NOMO-1 (cell line): ENCODE data around the gene MPDZ.

Source experiments
- DNase-seq, 2 experiments: peaks; one replicate each; lab custom pipeline; 2025; ENCODE audit not compliant: unreplicated experiment in 2 of 2; lab: John Stamatoyannopoulos, UW

The MPDZ gene

GRCh38 chr9:13186091-13186490 is 93.4 kb downstream of the MPDZ start:
- DNase-seq: no peak

GRCh38 chr9:13181652-13182051 is 97.8 kb downstream of the MPDZ start:
- no peak for DNase-seq

GRCh38 chr9:13179257-13179656 is 100.2 kb downstream of the MPDZ start:
- no peak for DNase-seq

GRCh38 chr9:13175732-13176131 is 103.8 kb downstream of the MPDZ start:
- DNase-seq: no peak

- no peak for DNase-seq
Observed at GRCh38 chr9:13174906-13175639, 104.4 kb downstream of the MPDZ start.

GRCh38 chr9:13173553-13173952 is 105.9 kb downstream of the MPDZ start:
- DNase-seq: no peak

- no peak for DNase-seq
Observed at GRCh38 chr9:13171261-13171660, 108.2 kb downstream of the MPDZ start.

- no peak for DNase-seq
Observed at GRCh38 chr9:13166996-13167395, 112.5 kb downstream of the MPDZ start.

- DNase-seq: no peak
Observed at GRCh38 chr9:13165956-13166355, 113.5 kb downstream of the MPDZ start.

GRCh38 chr9:13165236-13165945 is 114.1 kb downstream of the MPDZ start:
- DNase-seq: no peak

- DNase-seq: no peak
Observed at GRCh38 chr9:13163946-13164345, 115.5 kb downstream of the MPDZ start.

GRCh38 chr9:13163287-13163686 is 116.2 kb downstream of the MPDZ start:
- no peak for DNase-seq

- no peak for DNase-seq
Observed at GRCh38 chr9:13160051-13160450, 119.4 kb downstream of the MPDZ start.

- no peak for DNase-seq
Observed at GRCh38 chr9:13158986-13159385, 120.5 kb downstream of the MPDZ start.

GRCh38 chr9:13151489-13151888 is 128.0 kb downstream of the MPDZ start:
- no peak for DNase-seq

- no peak for DNase-seq
Observed at GRCh38 chr9:13149454-13149853, 130.0 kb downstream of the MPDZ start.

GRCh38 chr9:13146840-13147239 is 132.7 kb downstream of the MPDZ start:
- DNase-seq: no peak

- no peak for DNase-seq
Observed at GRCh38 chr9:13145340-13145739, 134.2 kb downstream of the MPDZ start.

- DNase-seq: no peak
Observed at GRCh38 chr9:13144166-13144775, 135.2 kb downstream of the MPDZ start.

GRCh38 chr9:13143281-13143680 is 136.2 kb downstream of the MPDZ start:
- no peak for DNase-seq

- DNase-seq: no peak
Observed at GRCh38 chr9:13142776-13143175, 136.7 kb downstream of the MPDZ start.

- DNase-seq: no peak
Observed at GRCh38 chr9:13141629-13142028, 137.9 kb downstream of the MPDZ start.
